ENCODE results near the gene FBP2. TPM values are rescaled to one million over a fixed set of nuclear protein-coding genes. Genes with fewer than 3 reads are reported as not detected.

Gene FBP2
- polyA plus RNA-seq, 1 of the 3 experiments (the other 2 are of a cell fraction) = not detected

DNA sequence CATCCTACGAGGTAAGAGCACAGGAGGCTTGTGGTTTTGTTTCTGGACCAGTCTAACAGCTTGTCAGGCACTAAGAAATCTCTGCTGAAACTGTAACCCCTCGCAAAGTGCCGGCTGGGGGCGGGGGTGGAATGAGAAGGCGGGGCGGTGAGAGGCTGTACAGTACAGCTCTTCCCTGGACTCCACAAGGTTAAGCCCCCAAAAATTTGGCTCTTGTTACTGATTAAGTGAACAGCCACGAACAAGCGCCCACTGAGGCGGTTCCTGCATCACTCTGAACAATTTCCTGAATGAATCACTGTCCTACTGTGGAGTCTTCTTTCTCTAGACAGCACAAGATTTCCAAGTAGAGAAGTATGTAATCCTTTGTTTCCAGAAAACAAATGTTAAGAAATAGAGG lies 6.8 kb downstream of the FBP2 start:
- H2AFZ ChIP-seq (ENCODE audit: low read depth) = no peak overlapping the region

DNA sequence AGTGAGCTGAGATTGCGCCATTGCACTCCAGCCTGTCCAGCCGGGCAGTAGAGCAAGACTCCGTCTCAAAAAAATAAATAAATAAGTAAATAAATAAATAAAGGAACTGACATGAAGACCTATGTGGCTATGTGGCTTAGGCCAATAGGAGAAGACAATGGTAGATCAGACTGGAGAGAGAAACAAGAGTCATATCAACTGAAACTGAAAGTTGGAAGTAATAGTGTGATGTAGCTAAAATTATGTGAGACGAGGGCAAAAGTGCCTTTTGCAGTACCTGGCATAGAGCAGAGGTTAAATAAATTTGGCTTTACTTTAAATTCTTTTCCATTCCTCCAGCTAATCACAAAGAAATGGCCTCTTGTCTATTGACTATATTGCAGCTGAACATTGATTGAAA lies 7.3 kb downstream of the FBP2 start:
- no peak overlapping the region for H3K4me3 ChIP-seq (ENCODE audit: low read depth in 2 of 2, low read length in 1 of 2)
- no peak overlapping the region for H3K27ac ChIP-seq (ENCODE audit: low read depth in 2 of 2, low read length in 1 of 2)
- no peaks in the 10 kb centered on the region for H3K9me2 ChIP-seq
- no peaks in the 10 kb centered on the region for H3K36me3 ChIP-seq (replicated peaks in 1 of 2; ENCODE audit: control insufficient read depth in 1 of 2, insufficient read depth in 2 of 2, low read length in 1 of 2)
- no peak overlapping the region for H2AFZ ChIP-seq (ENCODE audit: low read depth)
- no peak for DNase-seq
- POLR2A ChIA-PET = no interaction called here
- no peaks in the 10 kb centered on the region for H4K20me1 ChIP-seq (ENCODE audit: insufficient read depth)
- H3K27me3 ChIP-seq (ENCODE audit: insufficient read depth) = no peaks in the 10 kb centered on the region
- 73% methylated on average over 4 of the region's 4 CpGs for WGBS (ENCODE audit: low lambda C conversion rate)
- H3K79me2 ChIP-seq (ENCODE audit: insufficient read depth) = no peaks in the 10 kb centered on the region
- TF ChIP-seq USF1 (IDR thresholded peaks at IDR 0.05; ENCODE audit: borderline replicate concordance, low read depth) = no peak
- no peak for TF ChIP-seq CTCF (IDR thresholded peaks at IDR 0.05)
- TF ChIP-seq TEAD4 (IDR thresholded peaks at IDR 0.05; ENCODE audit: borderline replicate concordance, insufficient read depth) = no peak
- no peak for TF ChIP-seq NFIC (IDR thresholded peaks at IDR 0.05; ENCODE audit: borderline replicate concordance)
- TF ChIP-seq ELF1 (IDR thresholded peaks at IDR 0.05) = no peak
- TF ChIP-seq RXRA (IDR thresholded peaks at IDR 0.05; ENCODE audit: borderline replicate concordance, low read depth) = no peak
- TF ChIP-seq MXI1 (IDR thresholded peaks at IDR 0.05; ENCODE audit: low read depth, low read length) = no peak
- TF ChIP-seq, protein P1, sequence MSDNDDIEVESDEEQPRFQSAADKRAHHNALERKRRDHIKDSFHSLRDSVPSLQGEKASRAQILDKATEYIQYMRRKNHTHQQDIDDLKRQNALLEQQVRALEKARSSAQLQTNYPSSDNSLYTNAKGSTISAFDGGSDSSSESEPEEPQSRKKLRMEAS (IDR thresholded peaks at IDR 0.05; ENCODE audit: low read depth) = no peak
- TF ChIP-seq RFX5 (IDR thresholded peaks at IDR 0.05; ENCODE audit: low read length) = no peak
- TF ChIP-seq, protein P2, sequence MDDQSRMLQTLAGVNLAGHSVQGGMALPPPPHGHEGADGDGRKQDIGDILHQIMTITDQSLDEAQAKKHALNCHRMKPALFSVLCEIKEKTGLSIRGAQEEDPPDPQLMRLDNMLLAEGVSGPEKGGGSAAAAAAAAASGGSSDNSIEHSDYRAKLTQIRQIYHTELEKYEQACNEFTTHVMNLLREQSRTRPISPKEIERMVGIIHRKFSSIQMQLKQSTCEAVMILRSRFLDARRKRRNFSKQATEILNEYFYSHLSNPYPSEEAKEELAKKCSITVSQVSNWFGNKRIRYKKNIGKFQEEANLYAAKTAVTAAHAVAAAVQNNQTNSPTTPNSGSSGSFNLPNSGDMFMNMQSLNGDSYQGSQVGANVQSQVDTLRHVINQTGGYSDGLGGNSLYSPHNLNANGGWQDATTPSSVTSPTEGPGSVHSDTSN (IDR thresholded peaks at IDR 0.05) = no peak
- no peak for TF ChIP-seq SMC3 (IDR thresholded peaks at IDR 0.05; ENCODE audit: low read depth, low read length)
- H3K9ac ChIP-seq = no peak overlapping the region
- H3K9me3 ChIP-seq = no peaks in the 10 kb centered on the region
- H3K4me1 ChIP-seq (ENCODE audit: control insufficient read depth in 1 of 2, insufficient read depth in 2 of 2, low read depth in 1 of 2, low read length in 1 of 2) = no peaks in the 10 kb centered on the region; a peak in 1 of 4 replicates
- CTCF ChIA-PET = interaction anchor here (0.5 to 0.7 kb wide), 4 partner anchors 17 to 1628 kb away, joined by 3 read pairs; no protein-coding TSS in a partner anchor
- no peaks in the 10 kb centered on the region for H3F3A ChIP-seq (replicated peaks; ENCODE audit: insufficient read depth)
- H3K4me2 ChIP-seq = no peak overlapping the region

More for the DNA sequence above, 6.8 kb downstream of the FBP2 start:
- no peaks in the 10 kb centered on the region for H3K9me2 ChIP-seq
- H3K4me2 ChIP-seq = no peak overlapping the region
- no peaks in the 10 kb centered on the region for H4K20me1 ChIP-seq (ENCODE audit: insufficient read depth)
- no peak for TF ChIP-seq SIN3A (IDR thresholded peaks at IDR 0.05; ENCODE audit: borderline replicate concordance, low read depth, low read length)
- TF ChIP-seq TCF12 (IDR thresholded peaks at IDR 0.05) = no peak
- TF ChIP-seq NRF1 (IDR thresholded peaks at IDR 0.05; ENCODE audit: low read depth, low read length) = no peak
- no peak for TF ChIP-seq EZH2phosphoT487 (IDR thresholded peaks at IDR 0.05; ENCODE audit: borderline replicate concordance, low read depth)
- TF ChIP-seq, protein P3, sequence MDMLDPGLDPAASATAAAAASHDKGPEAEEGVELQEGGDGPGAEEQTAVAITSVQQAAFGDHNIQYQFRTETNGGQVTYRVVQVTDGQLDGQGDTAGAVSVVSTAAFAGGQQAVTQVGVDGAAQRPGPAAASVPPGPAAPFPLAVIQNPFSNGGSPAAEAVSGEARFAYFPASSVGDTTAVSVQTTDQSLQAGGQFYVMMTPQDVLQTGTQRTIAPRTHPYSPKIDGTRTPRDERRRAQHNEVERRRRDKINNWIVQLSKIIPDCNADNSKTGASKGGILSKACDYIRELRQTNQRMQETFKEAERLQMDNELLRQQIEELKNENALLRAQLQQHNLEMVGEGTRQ (IDR thresholded peaks at IDR 0.05; ENCODE audit: borderline replicate concordance, low read depth, low read length) = no peak
- POLR2A ChIA-PET = no interaction called here
- no peaks in the 10 kb centered on the region for H3K9me3 ChIP-seq
- H3K9ac ChIP-seq = no peak overlapping the region
- no peak overlapping the region for H3K27ac ChIP-seq (ENCODE audit: low read depth in 2 of 2, low read length in 1 of 2)
- H3K4me3 ChIP-seq (ENCODE audit: low read depth in 2 of 2, low read length in 1 of 2) = no peak overlapping the region
- H3K79me2 ChIP-seq (ENCODE audit: insufficient read depth) = no peaks in the 10 kb centered on the region
- peaks cover 0 to 4% of the 10 kb centered on the region in 2 experiments; a peak in 1 of 4 replicates for H3K4me1 ChIP-seq (ENCODE audit: control insufficient read depth in 1 of 2, insufficient read depth in 2 of 2, low read depth in 1 of 2, low read length in 1 of 2)
- no peaks in the 10 kb centered on the region for H3F3A ChIP-seq (replicated peaks; ENCODE audit: insufficient read depth)
- H3K36me3 ChIP-seq (replicated peaks in 1 of 2; ENCODE audit: control insufficient read depth in 1 of 2, insufficient read depth in 2 of 2, low read length in 1 of 2) = no peaks in the 10 kb centered on the region
- no peaks in the 10 kb centered on the region for H3K27me3 ChIP-seq (ENCODE audit: insufficient read depth)
- WGBS (ENCODE audit: low lambda C conversion rate) = 63% methylated on average over 9 of the region's 9 CpGs
- DNase-seq = no peak
- CTCF ChIA-PET = interaction anchor here (0.5 to 0.7 kb wide), 3 partner anchors 17 to 1629 kb away, joined by 3 read pairs; no protein-coding TSS in a partner anchor
